ENCODE data around the gene RAB40B.

The RAB40B gene

DNA sequence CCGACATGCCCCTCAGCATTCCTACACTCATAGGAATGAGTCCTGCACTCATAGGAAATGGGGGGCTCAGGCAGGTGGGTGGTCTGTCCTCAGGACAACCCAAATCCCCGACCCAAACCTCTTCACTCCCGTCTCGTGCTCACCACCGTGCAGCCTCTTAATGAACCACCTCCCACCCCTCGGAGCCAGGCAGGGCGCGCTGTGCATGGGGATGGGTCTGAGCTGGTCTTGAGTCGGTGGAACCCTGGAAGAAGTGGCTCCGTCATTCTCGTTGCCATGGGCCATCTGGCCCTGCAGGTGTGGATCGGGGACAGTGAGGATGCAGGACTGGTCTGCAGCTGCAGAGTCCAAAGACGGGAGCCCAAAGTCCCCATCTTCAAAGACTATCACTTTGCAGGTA is 6.4 kb upstream of the RAB40B start:
- H3K4me1 ChIP-seq (ENCODE audit: insufficient read depth, low read length) = no peaks in the 10 kb centered on the region
- no peaks in the 10 kb centered on the region for H4K20me1 ChIP-seq (ENCODE audit: insufficient read depth, low read length)
- H3K4me2 ChIP-seq (ENCODE audit: insufficient read depth, low read length) = no peak overlapping the region
- DNase-seq = no peak
- H3K27me3 ChIP-seq (ENCODE audit: insufficient read depth, low read length, poor library complexity) = peaks cover 3% of the 10 kb centered on the region
- TF ChIP-seq, protein P1, sequence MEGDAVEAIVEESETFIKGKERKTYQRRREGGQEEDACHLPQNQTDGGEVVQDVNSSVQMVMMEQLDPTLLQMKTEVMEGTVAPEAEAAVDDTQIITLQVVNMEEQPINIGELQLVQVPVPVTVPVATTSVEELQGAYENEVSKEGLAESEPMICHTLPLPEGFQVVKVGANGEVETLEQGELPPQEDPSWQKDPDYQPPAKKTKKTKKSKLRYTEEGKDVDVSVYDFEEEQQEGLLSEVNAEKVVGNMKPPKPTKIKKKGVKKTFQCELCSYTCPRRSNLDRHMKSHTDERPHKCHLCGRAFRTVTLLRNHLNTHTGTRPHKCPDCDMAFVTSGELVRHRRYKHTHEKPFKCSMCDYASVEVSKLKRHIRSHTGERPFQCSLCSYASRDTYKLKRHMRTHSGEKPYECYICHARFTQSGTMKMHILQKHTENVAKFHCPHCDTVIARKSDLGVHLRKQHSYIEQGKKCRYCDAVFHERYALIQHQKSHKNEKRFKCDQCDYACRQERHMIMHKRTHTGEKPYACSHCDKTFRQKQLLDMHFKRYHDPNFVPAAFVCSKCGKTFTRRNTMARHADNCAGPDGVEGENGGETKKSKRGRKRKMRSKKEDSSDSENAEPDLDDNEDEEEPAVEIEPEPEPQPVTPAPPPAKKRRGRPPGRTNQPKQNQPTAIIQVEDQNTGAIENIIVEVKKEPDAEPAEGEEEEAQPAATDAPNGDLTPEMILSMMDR (IDR thresholded peaks at IDR 0.05; ENCODE audit: borderline replicate concordance, extremely low read depth, low read length, poor library complexity, severe bottlenecking) = no peak
- no peak for TF ChIP-seq EZH2 (IDR thresholded peaks at IDR 0.05; ENCODE audit: borderline replicate concordance, low read depth, low read length, severe bottlenecking)
- no peaks in the 10 kb centered on the region for H3K9me3 ChIP-seq (ENCODE audit: insufficient read depth, low read length, severe bottlenecking)
- no peak overlapping the region for H3K27ac ChIP-seq (ENCODE audit: low read length)
- no peaks in the 10 kb centered on the region for H3K79me2 ChIP-seq (ENCODE audit: insufficient read depth, low read length)
- H3K9ac ChIP-seq (ENCODE audit: low read depth, low read length) = no peak overlapping the region
- no peak overlapping the region for H2AFZ ChIP-seq (ENCODE audit: low read depth, low read length)
- H3K4me3 ChIP-seq (ENCODE audit: low read depth in 1 of 2, low read length in 2 of 2) = no peak overlapping the region
- no peaks in the 10 kb centered on the region for H3K36me3 ChIP-seq (ENCODE audit: insufficient read depth, low read length)
- no peak for ATAC-seq (ENCODE audit: insufficient read depth, low read depth)

DNA sequence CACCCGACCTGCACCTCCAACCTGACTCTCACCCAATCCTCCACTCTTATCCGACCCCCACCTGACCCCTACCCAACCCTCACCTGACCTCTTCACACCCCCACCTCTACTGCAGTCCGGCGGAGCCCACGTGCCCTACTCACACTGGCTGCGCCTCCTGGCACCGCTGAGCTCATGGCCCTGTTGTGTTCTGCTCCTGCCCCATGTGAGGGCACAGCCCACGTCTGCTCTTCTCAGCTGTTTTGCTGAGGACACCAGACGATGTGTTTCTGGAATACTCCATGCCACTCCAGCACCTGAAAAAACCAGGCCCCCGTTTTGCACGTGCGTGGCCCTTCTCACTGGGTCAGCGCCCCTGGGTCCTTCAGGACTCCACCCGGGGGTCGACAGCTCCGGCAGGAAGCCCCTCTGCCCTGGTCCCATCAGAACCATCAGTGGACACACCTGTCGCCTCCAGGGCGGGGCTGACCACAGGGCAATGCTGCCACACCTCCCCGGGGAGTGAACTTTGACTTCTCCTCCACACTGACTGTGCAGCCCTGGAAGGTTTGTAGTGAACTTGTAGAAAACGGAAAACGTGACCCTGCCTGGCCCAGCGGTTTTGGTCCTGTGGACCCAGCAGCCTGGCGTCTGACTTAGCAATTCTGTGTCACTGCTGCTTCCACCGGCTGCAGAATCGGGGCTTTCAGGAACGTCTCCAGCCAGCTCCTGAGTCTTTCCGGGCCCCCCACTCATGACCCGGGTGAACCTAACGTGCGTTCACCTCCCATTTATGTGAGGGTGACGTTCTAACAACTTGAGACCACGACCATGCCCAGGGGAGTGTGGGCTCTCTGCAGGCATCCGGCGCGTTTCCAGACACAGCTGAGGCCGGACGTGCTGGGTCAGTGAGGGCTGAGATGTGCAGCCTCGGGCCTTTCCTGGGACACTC is 5.7 kb upstream of the RAB40B start:
- DNase-seq (no peak), ATAC-seq (ENCODE audit: insufficient read depth, low read depth) (no peak)
- Histone ChIP-seq H3K79me2 (ENCODE audit: insufficient read depth, low read length) (no peaks in the 10 kb centered on the region), H3K27ac (ENCODE audit: low read length) (no peak overlapping the region), H3K9ac (ENCODE audit: low read depth, low read length) (no peak overlapping the region), H3K9me3 (ENCODE audit: insufficient read depth, low read length, severe bottlenecking) (no peaks in the 10 kb centered on the region), H3K4me3 (ENCODE audit: low read depth in 1 of 2, low read length in 2 of 2) (no peak overlapping the region), H3K27me3 (ENCODE audit: insufficient read depth, low read length, poor library complexity) (peaks cover 3% of the 10 kb centered on the region), H2AFZ (ENCODE audit: low read depth, low read length) (no peak overlapping the region), H3K4me1 (ENCODE audit: insufficient read depth, low read length) (peaks cover 3% of the 10 kb centered on the region), H3K36me3 (ENCODE audit: insufficient read depth, low read length) (no peaks in the 10 kb centered on the region), H4K20me1 (ENCODE audit: insufficient read depth, low read length) (no peaks in the 10 kb centered on the region; the same call in 1 of the 2 replicates), H3K4me2 (ENCODE audit: insufficient read depth, low read length) (no peak overlapping the region)
- TF ChIP-seq, protein P1 (IDR thresholded peaks at IDR 0.05; ENCODE audit: borderline replicate concordance, extremely low read depth, low read length, poor library complexity, severe bottlenecking) = no peak
- TF ChIP-seq EZH2 (IDR thresholded peaks at IDR 0.05; ENCODE audit: borderline replicate concordance, low read depth, low read length, severe bottlenecking) = no peak

DNA sequence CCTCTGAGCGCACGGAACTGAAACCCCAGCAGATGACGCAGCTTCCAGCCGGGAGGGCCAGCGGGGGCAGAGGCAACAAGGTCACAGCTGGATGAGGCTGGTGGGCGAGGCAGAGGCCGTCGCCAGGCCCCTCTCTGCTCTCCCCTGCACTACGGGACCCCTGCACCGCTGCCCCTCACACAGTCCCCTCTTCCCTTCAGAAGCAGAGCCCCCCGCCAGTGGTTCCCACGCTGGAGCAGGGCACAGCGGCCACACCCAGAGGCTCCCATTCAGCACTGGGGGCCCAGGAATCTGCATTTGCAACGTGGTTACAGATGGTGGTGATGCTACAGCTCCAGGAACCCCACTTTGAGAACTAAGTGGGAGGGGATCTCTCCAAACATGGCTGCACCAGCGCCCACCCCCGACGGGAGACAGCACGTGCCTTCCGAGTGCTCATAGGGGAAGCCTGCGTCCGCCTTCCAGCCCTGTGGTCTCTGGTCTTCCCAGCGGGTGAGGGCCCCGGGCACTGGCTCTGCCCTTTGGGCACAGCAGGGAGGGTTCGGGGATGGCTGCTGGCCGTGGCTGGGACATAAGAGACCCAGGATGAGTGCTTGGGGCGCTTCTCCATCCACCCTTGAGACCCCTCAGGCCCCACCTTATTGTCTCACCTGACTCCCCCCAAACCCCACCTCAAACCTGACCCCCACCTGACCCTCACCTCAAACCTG is 4.7 kb upstream of the RAB40B start:
- H3K36me3 ChIP-seq (ENCODE audit: insufficient read depth, low read length) = no peaks in the 10 kb centered on the region
- peaks cover 3% of the 10 kb centered on the region for H3K27me3 ChIP-seq (ENCODE audit: insufficient read depth, low read length, poor library complexity)
- no peaks in the 10 kb centered on the region for H3K79me2 ChIP-seq (ENCODE audit: insufficient read depth, low read length)
- ATAC-seq (ENCODE audit: insufficient read depth, low read depth) = no peak
- H2AFZ ChIP-seq (ENCODE audit: low read depth, low read length) = no peak overlapping the region
- no peak for TF ChIP-seq EZH2 (IDR thresholded peaks at IDR 0.05; ENCODE audit: borderline replicate concordance, low read depth, low read length, severe bottlenecking)
- DNase-seq = no peak
- H3K27ac ChIP-seq (ENCODE audit: low read length) = no peak overlapping the region
- no peak overlapping the region for H3K4me3 ChIP-seq (ENCODE audit: low read depth in 1 of 2, low read length in 2 of 2)
- no peak overlapping the region for H3K9ac ChIP-seq (ENCODE audit: low read depth, low read length)
- H4K20me1 ChIP-seq (ENCODE audit: insufficient read depth, low read length) = no peaks in the 10 kb centered on the region; the same call in 1 of the 2 replicates
- no peaks in the 10 kb centered on the region for H3K9me3 ChIP-seq (ENCODE audit: insufficient read depth, low read length, severe bottlenecking)
- no peak overlapping the region for H3K4me2 ChIP-seq (ENCODE audit: insufficient read depth, low read length)
- peaks cover 7% of the 10 kb centered on the region for H3K4me1 ChIP-seq (ENCODE audit: insufficient read depth, low read length)
